Prostate gland (tissue), 2 donors: ENCODE results near the gene PIEZO2.

Source experiments
- POLR2AphosphoS5 ChIP-seq: sonication (generic); formaldehyde crosslinking; IDR thresholded peaks from one replicate; pipeline ENCODE4 v1.6.1; 2017; ENCODE audit warnings: antibody characterized with exemption
- TF ChIP-seq, protein P1 (sequence below), 4 experiments: fragments of 200-600 bp in 2 of 4; fragments of 450-650 bp in 2 of 4; sonication (generic) in 2 of 4; IDR thresholded peaks; 1 replicate in 3 of 4; 2 replicates in 1 of 4; pipeline ENCODE4 v1.5.1; 2016 to 2019; ENCODE audit warnings: antibody characterized with exemption in 4 of 4, mild to moderate bottlenecking in 2 of 4, moderate library complexity in 2 of 4

DNA sequence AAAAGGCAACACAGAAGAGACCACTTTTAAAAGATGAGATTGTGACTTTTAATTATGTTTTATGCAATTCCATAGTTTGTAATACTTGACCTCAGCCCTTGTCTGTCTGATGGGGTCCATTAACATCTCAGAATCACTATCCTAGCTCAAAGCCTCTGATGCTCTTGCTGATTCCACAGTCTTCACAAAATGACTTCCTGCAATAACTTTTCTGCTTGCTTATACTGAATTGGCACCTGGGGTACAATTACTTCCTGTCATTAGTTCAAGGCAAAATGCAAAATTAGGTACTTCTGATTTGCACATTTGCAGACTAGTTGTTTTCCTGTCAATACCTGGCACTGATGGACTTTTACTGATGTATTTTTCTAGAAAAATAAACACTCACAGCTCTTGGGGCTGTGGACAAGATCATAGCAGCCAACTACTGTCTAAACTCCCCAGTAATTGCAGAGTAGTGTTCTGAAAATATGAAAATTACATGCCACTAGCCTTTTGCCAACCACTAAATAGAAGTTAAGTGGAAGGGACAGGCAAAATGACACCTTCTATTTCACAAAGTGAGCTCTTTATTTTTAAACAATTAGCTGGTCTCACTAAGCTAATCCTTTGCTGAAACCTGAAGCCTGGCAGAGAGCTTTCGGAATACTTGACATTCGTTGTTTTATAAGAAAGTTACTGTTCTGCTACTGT lies 129.1 kb downstream of the PIEZO2 start:
- TF ChIP-seq, protein P1, sequence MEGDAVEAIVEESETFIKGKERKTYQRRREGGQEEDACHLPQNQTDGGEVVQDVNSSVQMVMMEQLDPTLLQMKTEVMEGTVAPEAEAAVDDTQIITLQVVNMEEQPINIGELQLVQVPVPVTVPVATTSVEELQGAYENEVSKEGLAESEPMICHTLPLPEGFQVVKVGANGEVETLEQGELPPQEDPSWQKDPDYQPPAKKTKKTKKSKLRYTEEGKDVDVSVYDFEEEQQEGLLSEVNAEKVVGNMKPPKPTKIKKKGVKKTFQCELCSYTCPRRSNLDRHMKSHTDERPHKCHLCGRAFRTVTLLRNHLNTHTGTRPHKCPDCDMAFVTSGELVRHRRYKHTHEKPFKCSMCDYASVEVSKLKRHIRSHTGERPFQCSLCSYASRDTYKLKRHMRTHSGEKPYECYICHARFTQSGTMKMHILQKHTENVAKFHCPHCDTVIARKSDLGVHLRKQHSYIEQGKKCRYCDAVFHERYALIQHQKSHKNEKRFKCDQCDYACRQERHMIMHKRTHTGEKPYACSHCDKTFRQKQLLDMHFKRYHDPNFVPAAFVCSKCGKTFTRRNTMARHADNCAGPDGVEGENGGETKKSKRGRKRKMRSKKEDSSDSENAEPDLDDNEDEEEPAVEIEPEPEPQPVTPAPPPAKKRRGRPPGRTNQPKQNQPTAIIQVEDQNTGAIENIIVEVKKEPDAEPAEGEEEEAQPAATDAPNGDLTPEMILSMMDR (IDR thresholded peaks at IDR 0.05), result no peak
- no peak for TF ChIP-seq POLR2AphosphoS5
